8988T (cell line): Measurements from ENCODE around the gene TMEM147.

Experiments used
- DNase-seq: peaks from one replicate; pipeline ENCODE4 v3.0.0; 2011

TMEM147 gene

DNA sequence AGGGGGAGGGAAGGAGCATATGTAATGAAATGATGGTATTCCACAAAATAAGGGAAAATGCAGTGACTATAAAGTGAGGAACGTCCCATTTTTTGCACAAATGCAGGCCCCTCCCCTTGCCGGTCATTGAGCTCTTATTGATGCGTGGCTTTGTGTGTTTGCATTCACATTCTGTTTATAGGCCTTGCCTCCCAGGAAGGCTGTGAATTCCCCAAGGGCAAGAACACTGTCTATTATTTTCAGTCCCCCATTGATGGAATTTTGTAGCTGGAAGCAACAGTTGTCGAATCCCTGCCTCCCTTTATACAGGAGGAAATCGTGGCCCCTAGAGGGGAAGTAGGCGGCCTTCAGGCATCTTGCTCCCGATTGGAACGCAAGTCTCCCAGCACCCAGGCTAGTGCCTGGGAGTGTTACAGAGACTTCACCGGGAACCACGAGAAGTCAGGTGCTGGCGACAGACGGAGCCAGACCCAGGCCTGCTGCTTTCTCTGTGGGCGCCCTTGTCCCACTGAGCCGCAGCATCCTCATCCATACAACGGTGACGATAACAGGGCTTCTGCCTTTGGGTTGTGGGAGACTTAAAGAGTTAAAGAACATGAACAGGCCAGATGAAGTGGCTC lies 24.2 kb upstream of the TMEM147 start:
- no peak for DNase-seq

- no peak for DNase-seq
These were observed 22.6 kb upstream of the TMEM147 start for GRCh38 chr19:35522745-35523327.

DNA sequence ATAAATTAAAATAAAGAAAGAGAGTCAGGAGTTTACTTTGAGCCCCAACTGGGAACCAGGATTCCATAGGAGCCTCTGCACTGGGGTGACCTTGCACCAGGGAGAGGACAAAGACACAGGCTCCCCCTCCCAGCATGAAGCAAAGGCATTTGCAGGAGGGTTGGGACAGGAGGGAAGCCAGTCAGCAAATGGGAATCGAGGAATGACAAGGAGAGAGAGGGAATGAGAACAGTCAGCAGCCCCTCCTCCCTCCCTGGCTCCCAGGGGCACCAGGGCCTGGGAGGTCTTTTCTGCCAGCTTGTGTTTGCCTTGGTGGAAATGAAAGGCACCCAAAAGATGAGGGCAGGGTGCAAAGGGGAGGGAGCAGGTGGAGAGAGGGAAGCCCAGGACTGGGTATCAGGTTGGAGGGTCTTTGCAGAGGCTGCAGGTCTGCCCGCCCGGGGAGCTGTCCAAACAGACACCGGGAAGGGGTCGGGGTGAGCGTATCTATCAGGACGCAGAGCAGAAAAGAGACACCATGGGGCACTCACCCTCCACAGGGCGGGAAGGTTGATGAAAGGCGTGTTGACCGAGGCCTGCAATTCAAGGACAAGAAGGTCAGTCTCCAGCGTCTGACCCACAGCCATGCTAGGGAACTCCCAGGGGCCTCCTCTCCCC lies 21.1 kb upstream of the TMEM147 start:
- no peak for DNase-seq

DNA sequence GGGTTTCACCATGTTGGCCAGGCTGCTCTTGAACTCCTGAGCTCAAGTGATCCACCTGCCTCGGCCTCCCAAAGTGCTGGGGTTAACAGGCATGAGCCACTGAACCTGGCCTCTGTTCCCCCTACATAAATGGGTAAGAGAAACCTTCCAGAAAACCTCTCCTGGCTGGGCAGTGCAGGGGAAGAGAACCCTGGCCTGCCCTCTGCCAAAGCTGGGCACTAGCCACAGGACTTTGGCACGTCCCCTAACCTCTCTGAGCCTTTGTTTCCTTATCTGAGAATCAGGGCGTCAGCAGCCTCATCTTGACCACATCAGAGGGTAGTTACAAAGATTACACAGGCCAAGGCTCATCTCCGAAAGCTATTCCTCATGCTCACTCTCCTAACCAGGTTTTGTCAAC lies 19.6 kb upstream of the TMEM147 start:
- no peak for DNase-seq

GRCh38 chr19:35528218-35529038 lies 17.0 kb upstream of the TMEM147 start, which contains the start of gene SBSN:
Gene SBSN, minus strand, starts transcription at chr19:35528311. Its CDS starts 30 bp downstream, at chr19:35528281.
- DNase-seq, result no peak

GRCh38 chr19:35529241-35530218 lies 15.9 kb upstream of the TMEM147 start:
- no peak for DNase-seq

GRCh38 chr19:35531291-35531690 lies 14.1 kb upstream of the TMEM147 start:
- no peak for DNase-seq

DNA sequence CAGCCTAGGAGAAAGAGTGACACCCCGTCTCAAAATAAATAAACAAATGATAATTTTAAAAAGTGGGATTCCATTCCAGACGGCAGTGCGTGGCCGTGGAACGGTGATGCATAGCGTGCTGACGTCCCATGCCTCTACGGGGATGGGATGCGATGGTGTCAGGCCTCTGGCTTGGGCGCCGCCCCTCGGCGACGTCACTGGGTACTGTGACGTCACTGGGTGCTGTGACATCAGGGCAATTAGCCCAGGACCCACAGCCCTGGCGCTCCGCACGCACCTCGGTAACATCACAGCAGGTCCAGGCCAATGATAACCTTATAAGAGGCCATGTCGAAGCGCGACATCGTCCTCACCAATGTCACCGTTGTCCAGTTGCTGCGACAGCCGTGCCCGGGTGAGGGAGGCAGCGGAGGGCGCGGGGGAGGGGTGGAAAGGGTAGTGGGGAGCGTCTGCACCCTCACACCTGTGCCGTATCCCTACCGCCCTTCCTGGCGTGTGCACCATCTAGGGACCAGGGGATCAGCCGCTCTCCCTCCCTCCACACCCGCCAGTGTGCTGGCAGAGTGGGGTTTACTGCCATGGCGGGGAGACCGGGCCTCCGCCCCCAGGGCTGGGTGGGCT lies 12.1 kb upstream of the TMEM147 start, which contains the start of gene GAPDHS:
Gene GAPDHS (plus strand): TSS at position 256 of the 621 bp plus-strand sequence. CDS start 72 bp downstream, at position 328.
- DNase-seq, result no peak

GRCh38 chr19:35533822-35534392 lies 11.5 kb upstream of the TMEM147 start:
- DNase-seq, result no peak

- DNase-seq, result no peak
These were observed 10.5 kb upstream of the TMEM147 start for GRCh38 chr19:35534803-35535480.

- DNase-seq, result no peak
These were observed 6.1 kb upstream of the TMEM147 start for GRCh38 chr19:35539314-35539713.

DNA sequence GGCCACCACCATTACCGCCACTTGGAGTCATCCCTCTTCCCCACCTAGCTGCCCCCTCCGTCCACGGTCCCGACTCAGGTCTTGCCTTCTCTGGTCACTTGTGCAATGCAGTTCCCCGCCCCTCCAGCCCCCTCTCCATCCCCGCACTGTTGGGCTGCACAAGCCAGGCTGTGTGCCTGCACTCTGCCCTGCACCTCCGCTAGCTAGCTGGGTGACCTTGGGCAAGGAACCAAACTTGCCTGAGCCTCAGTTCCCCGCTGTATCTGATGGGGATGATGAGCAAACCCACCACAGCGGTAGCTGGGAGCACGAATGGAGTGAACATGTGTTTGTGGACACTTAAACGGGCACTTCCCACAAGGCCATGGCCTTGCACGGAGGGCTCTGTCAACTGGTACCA lies 5.6 kb upstream of the TMEM147 start:
- DNase-seq, result no peak

- no peak for DNase-seq
These were observed 5.0 kb upstream of the TMEM147 start for GRCh38 chr19:35540356-35540927.

- DNase-seq, result no peak
These were observed 3.2 kb upstream of the TMEM147 start for GRCh38 chr19:35542209-35542608.

- DNase-seq, result no peak
These were observed 1.9 kb upstream of the TMEM147 start for GRCh38 chr19:35543280-35544109.

GRCh38 chr19:35544110-35544802 lies 1.2 kb upstream of the TMEM147 start:
- DNase-seq, result no peak

DNA sequence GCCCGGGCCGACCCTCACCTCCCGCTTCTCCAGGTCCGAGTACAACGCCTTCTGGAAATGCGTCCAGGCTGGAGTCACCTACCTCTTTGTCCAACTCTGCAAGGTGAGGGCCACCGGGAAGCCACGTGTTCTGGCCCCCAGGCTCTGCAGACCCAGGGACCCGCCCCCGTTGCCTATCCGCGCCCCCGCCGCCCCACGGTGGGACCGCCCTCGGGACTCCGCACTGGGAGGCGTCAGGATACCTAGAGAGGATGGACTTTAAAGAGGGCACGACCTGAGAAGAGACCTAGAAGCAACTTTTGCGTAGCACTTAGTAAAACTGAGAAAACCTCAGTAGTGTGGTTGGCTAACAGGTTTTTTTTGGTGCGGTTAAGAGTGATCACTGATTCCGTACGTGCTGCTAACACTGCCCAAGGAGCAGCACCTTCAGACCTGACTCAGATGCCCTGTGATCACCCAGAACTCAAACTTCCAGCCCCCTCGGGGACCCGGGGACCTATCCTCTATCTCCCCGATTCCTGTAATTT lies 492 bp downstream of the TMEM147 start:
- peak; percentile 93 for DNase-seq

DNA sequence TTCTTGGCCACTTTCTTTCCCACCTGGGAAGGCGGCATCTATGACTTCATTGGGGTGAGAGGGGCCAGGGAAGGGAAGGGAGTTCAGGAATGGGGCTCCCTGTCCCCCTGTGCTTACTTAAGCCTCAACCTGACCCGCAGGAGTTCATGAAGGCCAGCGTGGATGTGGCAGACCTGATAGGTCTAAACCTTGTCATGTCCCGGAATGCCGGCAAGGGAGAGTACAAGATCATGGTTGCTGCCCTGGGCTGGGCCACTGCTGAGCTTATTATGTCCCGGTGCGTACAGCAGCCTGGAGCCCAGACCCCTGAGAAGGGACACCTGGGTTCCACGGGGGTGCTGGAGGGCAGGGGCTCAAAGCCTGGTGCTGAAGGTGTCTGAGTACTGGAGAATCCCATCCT lies 1.1 kb downstream of the TMEM147 start:
- no peak for DNase-seq
